Stimulated activated effector memory CD8-positive, alpha-beta T cell treated with anti-CD3 and anti-CD28 coated beads, Interleukin-12 subunit alpha, Interleukin-12 subunit beta, amount 100 ng/mL, for 72 hours (primary cell): ENCODE measurements around the gene FAM149A.
A peak's percentile ranks its signal among the peaks of the same experiment; 100 is the strongest.

Experiments
- ATAC-seq: fragments of 150-1000 bp; cut with Tn5 transposase; 2 replicates; pipeline ENCODE4 v1.10.0; 2021
- DNase-seq, 2 donors: peaks; one replicate each; pipeline ENCODE4 v3.0.0; 2021 to 2022; ENCODE audit warnings: low spot score in 2 of 2
- H3K27ac Mint-ChIP-seq: one replicate; pipeline ENCODE4 v1.8.0; 2022; ENCODE audit warnings: mild to moderate bottlenecking, mixed read lengths
- H3K36me3 Mint-ChIP-seq: one replicate; pipeline ENCODE4 v1.8.0; 2022; ENCODE audit warnings: mild to moderate bottlenecking, mixed read lengths
- H3K4me1 Mint-ChIP-seq: one replicate; pipeline ENCODE4 v1.8.0; 2022; ENCODE audit warnings: mixed read lengths
- H3K4me3 Mint-ChIP-seq: one replicate; pipeline ENCODE4 v1.8.0; 2022; ENCODE audit warnings: mild to moderate bottlenecking, mixed read lengths
- H3K9me3 Mint-ChIP-seq: one replicate; pipeline ENCODE4 v1.8.0; 2022; ENCODE audit warnings: mixed read lengths

FAM149A gene

DNA sequence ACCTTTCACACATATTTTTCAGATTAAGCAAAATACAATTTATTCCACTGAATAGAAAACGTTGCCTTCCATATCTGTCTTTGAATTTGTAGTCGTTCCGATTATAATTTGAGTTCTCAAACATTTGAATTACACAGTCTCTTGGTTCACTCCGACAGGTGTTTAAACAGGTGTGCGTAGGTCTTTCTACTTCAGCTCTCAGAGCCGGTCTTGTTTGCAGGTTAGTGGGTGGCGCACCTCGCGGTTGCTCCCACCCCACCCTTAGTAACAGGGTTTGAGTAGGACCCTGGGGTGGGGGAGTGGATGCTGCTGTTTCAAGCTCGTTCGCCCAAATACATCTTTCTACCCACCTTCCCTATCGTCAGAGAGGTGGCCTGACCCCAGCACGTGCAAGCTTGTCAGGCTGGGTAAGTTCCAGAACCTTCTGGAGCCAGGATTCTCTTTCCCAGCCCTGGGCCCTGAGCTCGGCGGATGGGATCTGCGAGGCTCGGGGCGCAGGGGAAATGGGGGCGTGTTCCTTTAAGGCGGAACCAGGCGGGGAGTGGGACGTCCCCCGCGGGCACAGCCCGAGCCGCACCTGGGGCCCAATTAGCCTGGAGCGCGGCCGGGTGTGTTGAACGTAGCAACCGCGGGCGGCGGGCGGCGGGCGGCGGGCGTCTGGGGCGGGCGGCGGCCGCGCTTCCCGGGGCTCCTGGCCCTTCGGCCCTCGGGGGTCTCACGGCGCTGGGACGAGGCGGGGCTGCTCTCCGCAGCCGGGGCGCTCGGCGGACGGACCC lies at the start of gene FAM149A:
Gene FAM149A (plus strand): TSS at position 591 of the 776 bp plus-strand sequence.
- DNase-seq, result peak in 1 of 2 donors; percentile 14
- no peak within 1 kb of the TSS for H3K27ac Mint-ChIP-seq

DNA sequence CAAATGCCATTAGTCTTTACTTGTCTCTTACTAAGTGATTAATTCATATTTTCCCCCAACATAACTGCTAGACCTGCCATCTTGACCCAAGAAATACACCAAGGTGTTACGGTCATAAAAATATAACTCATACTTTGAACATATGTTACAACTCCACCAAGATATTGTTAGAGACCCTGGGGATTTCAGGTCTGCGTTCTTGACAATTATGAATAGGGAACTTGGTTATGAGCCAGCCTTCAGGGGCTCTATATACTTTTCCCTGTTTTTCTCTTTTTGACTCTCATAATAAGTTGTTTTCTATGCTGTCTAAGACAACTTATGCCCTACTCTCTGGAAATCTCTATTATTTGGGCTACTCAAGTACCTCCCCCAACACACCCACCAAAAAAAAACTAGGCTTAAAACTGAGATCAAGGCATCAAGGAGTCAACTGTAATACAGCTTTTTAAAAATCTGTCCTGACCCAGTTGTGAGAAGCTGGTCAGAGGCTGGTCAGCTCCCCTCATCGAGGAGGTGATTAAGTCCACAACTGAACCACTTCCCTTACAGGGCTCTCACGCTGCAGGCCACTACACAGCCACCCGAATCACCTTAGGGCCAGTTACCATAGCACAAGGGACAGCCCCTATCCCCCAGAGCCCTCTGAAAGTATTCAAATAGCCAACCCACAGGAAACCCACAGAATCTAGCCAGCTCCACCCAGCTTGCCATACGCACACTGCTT lies 46.1 kb upstream of the FAM149A start:
- no peak for DNase-seq
- peaks cover 3% of the 10 kb centered on the region for H3K9me3 Mint-ChIP-seq
- no peaks in the 10 kb centered on the region for H3K36me3 Mint-ChIP-seq
- ATAC-seq, result peak; percentile 90
- H3K4me3 Mint-ChIP-seq, result no peak overlapping the region
- peaks cover 13% of the 10 kb centered on the region for H3K4me1 Mint-ChIP-seq
- H3K27ac Mint-ChIP-seq, result no peak overlapping the region

More for the DNA sequence above, at the start of gene FAM149A:
- Mint-ChIP-seq H3K9me3 (no peaks in the 10 kb centered on the region), H3K36me3 (no peaks in the 10 kb centered on the region), H3K4me3 (peak within 1 kb of the TSS; percentile 63), H3K4me1 (no peaks in the 10 kb centered on the region)
- ATAC-seq, result peak; percentile 85

DNA sequence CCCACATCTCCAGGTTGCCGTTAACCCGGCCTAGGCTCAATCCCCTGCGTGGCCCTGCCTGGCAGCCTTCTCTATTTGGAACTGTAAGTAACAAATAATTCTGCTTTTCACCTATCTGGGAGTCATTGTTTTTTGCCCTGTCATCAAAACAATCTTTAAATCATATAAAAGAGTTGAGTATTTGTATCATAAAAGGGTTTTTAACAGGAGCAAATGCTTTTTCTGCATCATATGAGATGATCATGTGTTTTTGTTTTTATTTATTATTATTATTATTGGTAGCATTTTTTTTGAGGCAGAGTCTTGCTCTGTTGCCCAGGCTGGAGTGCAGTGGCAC lies 45.6 kb upstream of the FAM149A start:
- Mint-ChIP-seq H3K9me3 (peaks cover 3% of the 10 kb centered on the region), H3K4me3 (no peak overlapping the region), H3K36me3 (no peaks in the 10 kb centered on the region), H3K4me1 (peaks cover 13% of the 10 kb centered on the region), H3K27ac (no peak overlapping the region)
- ATAC-seq, result no peak
- DNase-seq, result no peak

DNA sequence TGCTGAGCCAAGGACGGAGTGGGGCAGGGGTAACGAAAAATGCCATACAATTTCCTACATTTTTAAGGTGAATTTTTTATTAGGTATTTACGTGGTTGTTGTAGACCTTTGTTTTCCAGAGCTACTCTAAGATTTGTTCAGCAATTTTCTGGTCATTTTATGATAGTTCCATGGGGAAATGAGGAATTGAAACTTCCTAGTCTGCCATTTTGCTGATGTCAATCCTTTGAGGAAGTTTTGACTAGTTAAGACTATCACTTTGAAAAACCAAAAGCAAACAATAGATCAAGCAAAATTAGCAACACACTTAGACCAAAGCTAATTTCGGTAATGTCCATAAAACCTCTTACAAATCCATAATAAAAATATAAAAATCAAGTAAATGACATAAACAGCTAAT lies 42.6 kb upstream of the FAM149A start:
- H3K27ac Mint-ChIP-seq, result no peak overlapping the region
- peaks cover 3% of the 10 kb centered on the region for H3K9me3 Mint-ChIP-seq
- H3K4me1 Mint-ChIP-seq, result peaks cover 13% of the 10 kb centered on the region
- no peak for ATAC-seq
- H3K36me3 Mint-ChIP-seq, result no peaks in the 10 kb centered on the region
- H3K4me3 Mint-ChIP-seq, result no peak overlapping the region
- DNase-seq, result no peak

DNA sequence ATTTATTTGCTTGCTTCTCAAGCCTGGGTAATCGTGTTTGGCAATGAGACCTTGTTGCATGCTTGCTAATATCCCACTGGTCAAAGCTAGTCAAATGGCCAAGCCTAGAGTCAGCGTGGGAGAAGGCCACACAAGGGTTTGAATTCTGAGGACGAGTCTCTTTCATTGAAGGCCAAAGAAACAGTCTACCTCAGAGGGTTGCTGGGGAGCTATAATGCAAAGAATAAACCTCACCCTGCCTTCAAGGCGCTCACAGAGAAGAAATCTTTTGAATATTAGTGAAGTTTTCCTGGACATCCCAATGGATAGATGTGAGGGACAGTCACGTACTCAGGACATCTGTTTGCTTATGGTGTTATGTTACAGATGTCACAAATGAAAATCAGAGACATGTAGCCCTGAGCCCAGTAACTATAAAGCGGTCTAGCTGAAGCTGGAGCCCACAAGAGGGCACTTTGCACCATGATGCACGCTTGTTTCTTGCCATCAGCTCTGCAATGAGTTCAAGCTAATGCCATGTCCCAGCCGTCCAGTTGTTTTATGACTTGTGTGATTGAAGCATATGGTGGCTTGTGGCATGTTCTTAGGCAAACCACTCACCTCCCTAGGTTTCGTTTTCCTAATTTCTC lies 36.6 kb upstream of the FAM149A start:
- no peaks in the 10 kb centered on the region for H3K36me3 Mint-ChIP-seq
- DNase-seq (peak in 1 of 2 donors; percentile 51), ATAC-seq (peak; percentile 88)
- H3K4me1 Mint-ChIP-seq, result peaks cover 17% of the 10 kb centered on the region
- H3K27ac Mint-ChIP-seq, result peak overlapping the region; percentile 35
- H3K4me3 Mint-ChIP-seq, result peak overlapping the region; percentile 55
- no peaks in the 10 kb centered on the region for H3K9me3 Mint-ChIP-seq

DNA sequence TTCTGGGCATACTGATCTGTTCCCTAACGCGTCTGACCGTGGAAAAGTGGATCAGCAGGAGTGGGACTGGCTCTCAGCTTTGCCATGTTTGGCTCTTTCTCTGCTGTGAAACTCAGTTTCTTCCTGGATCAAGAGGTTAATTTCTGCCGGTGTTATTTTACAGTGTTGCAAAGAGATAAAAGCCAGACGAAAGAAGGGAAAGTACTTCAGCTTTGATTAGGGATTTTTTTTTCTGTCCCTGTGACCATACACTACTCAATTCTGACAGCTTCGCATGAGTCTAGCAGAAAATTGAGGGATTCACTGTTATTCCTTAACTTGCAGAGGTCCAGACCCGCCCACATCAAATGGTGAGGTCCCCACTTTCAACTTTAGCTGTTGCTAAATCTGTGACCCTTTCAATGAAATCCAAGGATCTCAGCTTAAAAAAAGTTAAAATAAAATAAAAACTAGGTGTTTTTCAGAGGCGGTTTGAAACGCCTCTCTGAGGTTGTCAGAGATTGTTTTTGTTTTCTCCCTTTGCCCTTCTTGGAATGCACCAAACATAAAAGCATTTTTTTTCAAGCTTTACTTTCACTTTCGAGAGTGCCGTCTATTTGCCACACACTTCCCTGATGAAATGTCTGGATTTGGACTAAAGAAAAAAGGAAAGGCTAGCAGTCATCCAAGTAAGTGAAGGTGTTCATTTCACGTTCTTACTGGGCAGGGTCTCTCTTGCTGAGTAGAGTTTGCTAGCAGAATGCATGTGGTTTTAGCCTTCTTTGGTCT lies 35.7 kb upstream of the FAM149A start, which contains the start of gene TLR3:
Gene TLR3 (plus strand): TSS at position 576 of the 768 bp plus-strand sequence. CDS start 7,464 bp downstream, outside the sequence.
- DNase-seq (peak in 1 of 2 donors; percentile 33), ATAC-seq (peak; percentile 27)
- Mint-ChIP-seq H3K4me3 (peak within 1 kb of the TSS; percentile 55), H3K36me3 (no peaks in the 10 kb centered on the region), H3K4me1 (peaks cover 17% of the 10 kb centered on the region), H3K27ac (peak within 1 kb of the TSS; percentile 35), H3K9me3 (no peaks in the 10 kb centered on the region)

DNA sequence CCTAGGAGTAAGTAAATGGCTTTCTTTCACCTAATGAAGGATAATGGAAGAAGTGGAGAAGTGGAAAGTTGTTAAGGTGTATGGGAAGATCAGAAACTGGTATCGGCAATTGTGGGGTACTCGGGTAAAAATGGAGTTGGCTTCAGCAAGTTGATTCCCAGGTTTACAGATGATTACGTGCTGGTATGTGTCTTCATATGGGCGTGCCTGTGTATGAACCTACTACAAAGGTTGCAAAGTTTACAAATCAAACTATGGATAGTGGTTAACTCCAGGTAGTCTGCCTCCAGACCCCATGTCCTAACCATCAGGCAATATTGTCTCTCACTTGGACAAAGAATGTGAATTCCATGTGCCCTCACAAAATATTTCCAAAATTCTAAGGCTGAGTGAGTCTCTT lies 34.8 kb upstream of the FAM149A start:
- H3K27ac Mint-ChIP-seq, result peak overlapping the region; percentile 35
- peaks cover 17% of the 10 kb centered on the region for H3K4me1 Mint-ChIP-seq
- peak overlapping the region; percentile 55 for H3K4me3 Mint-ChIP-seq
- peak in 1 of 2 donors; percentile 43 for DNase-seq
- no peak for ATAC-seq
- H3K9me3 Mint-ChIP-seq, result no peaks in the 10 kb centered on the region
- H3K36me3 Mint-ChIP-seq, result no peaks in the 10 kb centered on the region

DNA sequence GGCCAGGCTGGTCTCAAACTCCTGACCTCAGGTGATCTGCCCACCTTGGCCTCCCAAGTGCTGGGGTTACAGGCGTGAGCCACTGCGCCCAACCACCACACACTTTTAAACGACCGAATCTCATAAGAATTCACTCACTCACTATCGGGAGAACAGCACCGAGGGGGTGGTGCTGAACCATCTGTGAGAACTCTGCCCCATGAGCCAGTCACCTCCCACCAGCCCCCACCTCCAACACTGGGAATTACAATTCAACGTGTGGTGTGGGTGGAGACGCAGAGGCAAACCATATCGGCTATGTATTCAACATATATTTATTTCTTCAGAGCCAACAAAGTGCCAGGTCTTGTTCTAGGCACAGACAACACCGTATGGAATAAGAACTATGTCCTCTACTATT lies 32.0 kb upstream of the FAM149A start:
- ATAC-seq (no peak), DNase-seq (peak in 1 of 2 donors; percentile 20)
- H3K36me3 Mint-ChIP-seq, result no peaks in the 10 kb centered on the region
- H3K4me3 Mint-ChIP-seq, result no peak overlapping the region
- no peak overlapping the region for H3K27ac Mint-ChIP-seq
- H3K4me1 Mint-ChIP-seq, result peaks cover 13% of the 10 kb centered on the region
- no peaks in the 10 kb centered on the region for H3K9me3 Mint-ChIP-seq

DNA sequence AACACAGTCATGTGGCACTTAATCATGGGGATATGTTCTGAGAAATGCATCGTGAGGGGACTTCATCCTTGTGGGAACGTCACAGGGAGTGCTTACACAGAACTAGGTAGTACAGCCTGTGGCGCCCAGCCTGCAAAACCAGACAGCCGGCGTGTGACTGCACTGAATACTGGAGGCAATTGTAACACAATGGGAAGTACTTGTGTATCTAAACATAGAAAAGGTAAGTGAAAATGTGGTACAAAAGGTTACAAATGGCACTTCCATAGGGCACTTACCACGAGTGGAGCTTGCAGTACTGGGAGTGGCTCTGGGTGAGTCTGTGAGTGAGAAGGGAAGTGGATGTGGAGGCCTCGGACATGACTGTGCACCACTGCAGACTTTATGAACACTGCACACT lies 30.3 kb upstream of the FAM149A start:
- DNase-seq (peak in 1 of 2 donors; percentile 38), ATAC-seq (no peak)
- Mint-ChIP-seq H3K27ac (no peak overlapping the region), H3K4me3 (no peak overlapping the region), H3K36me3 (peaks cover 7% of the 10 kb centered on the region), H3K4me1 (peaks cover 7% of the 10 kb centered on the region), H3K9me3 (no peaks in the 10 kb centered on the region)

DNA sequence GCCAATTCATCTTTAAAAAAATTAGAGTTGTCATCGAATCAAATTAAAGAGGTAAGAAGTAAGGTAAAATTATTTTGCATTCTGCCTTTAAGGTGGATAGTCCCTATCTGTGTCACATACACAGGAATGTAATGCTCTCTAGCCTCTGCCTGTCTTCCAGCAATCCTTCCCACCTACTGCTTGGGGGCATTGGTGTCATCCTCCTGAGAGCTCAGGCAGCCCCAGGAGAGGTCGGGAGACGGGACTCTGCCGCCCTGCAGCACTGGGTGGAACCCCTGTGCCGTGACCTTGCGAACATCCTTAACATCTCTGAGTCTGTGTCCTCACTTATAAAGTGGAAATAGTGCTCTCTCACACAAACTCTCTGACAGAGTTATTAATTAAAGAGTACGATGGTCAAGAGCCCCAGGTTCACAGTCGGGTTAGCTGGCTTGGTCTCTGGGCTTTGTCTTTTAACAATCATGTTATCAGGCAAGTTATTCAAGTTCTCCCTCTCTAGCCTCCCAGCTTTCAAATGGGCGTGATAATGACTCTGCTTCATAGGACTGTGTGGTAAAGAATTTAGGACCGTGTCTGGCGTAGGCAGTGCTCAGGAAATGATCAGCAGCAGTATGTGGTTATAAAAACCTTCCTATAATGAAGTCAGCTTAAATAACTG lies 25.4 kb upstream of the FAM149A start:
- DNase-seq, result no peak
- H3K4me1 Mint-ChIP-seq, result no peaks in the 10 kb centered on the region
- H3K9me3 Mint-ChIP-seq, result no peaks in the 10 kb centered on the region
- peaks cover 14% of the 10 kb centered on the region for H3K36me3 Mint-ChIP-seq
- H3K4me3 Mint-ChIP-seq, result no peak overlapping the region
- no peak for ATAC-seq
- H3K27ac Mint-ChIP-seq, result no peak overlapping the region

DNA sequence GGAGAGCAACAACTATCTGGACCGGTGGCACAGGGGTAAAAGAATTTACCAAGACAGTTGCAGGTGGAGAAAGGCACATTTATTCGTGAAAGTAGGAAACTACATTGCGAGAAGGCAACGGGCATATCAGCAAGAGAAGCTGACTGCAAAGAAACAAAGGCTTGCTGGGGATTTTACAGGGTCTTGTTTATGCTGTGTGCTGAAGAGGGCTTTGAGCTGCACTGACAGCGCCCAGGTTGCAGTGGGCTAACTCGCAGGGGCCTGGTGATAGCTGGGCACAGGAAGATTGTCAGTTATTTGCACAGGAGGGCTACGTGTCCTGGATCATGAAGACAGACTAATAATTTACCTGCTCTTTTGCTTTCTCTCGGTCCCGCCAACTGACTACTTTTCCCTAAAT lies 24.8 kb upstream of the FAM149A start:
- ATAC-seq, result no peak
- DNase-seq, result peak in 1 of 2 donors; percentile 18
- Mint-ChIP-seq H3K36me3 (peaks cover 14% of the 10 kb centered on the region), H3K9me3 (no peaks in the 10 kb centered on the region), H3K27ac (no peak overlapping the region), H3K4me1 (no peaks in the 10 kb centered on the region), H3K4me3 (no peak overlapping the region)

DNA sequence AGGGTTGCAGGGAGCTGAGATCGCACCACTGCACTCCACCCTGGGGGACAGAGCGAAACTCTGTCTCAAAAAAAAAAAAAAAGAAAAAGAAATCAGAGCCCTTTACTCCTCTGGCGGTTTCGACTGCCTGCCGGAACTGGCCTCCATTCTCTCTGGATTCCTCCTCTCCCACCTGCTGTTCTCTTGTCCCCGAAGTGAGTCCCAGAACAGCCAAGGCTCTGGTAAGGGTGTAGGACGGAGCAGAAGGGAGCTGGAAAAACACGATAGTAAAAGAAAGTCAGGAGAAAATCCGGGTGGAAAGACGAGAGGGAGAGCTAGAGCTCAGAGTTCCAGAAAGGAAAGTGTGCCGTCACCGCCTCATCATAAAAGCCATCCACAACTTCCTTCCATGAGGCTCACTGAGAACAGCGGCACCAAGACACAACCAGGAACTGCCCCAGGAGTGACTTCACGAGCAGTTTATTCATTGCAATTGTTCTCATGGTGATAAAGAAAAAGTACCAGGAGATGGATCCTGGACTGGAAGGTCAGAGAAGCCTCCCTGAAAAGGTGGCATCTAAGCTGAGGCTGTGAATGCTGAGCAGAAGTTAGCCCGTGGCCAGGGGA lies 23.2 kb upstream of the FAM149A start:
- ATAC-seq, result no peak
- H3K27ac Mint-ChIP-seq, result no peak overlapping the region
- peak in 1 of 2 donors; percentile 8 for DNase-seq
- no peaks in the 10 kb centered on the region for H3K4me1 Mint-ChIP-seq
- no peak overlapping the region for H3K4me3 Mint-ChIP-seq
- no peaks in the 10 kb centered on the region for H3K9me3 Mint-ChIP-seq
- peaks cover 14% of the 10 kb centered on the region for H3K36me3 Mint-ChIP-seq

DNA sequence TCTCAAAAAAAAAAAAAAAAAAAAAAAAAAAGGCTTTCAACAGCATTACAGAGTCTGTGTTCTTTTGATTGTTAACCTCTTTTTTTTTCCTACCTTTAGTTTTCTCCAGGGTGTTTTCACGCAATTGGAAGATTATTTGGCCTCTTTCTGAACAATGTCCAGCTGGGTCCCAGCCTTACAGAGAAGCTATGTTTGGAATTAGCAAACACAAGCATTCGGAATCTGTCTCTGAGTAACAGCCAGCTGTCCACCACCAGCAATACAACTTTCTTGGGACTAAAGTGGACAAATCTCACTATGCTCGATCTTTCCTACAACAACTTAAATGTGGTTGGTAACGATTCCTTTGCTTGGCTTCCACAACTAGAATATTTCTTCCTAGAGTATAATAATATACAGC lies 22.3 kb upstream of the FAM149A start:
- Mint-ChIP-seq H3K9me3 (no peaks in the 10 kb centered on the region), H3K4me3 (no peak overlapping the region), H3K36me3 (peaks cover 14% of the 10 kb centered on the region), H3K27ac (no peak overlapping the region), H3K4me1 (no peaks in the 10 kb centered on the region)
- ATAC-seq (no peak), DNase-seq (no peak)

DNA sequence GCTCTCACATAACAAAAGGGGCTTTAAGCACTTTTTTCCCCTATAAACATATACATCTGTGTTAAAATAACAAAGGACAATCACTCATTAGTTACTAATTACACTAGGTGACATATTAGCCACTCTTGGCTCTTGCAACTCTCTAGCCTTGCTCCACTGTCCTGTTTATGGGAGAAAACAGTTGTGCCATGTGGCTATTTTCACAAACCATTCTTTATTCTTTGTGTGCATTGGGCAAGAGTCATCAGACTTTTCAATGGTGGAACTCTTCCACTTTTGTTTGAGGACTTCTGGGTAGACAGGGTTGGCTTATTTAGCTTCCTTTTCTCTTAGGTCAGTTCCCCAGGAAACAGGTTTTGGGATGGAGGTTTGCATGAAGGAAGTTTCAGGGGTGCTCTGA lies 16.0 kb upstream of the FAM149A start:
- ATAC-seq, result no peak
- no peak for DNase-seq
- Mint-ChIP-seq H3K4me3 (no peak overlapping the region), H3K36me3 (no peaks in the 10 kb centered on the region), H3K27ac (no peak overlapping the region), H3K9me3 (no peaks in the 10 kb centered on the region), H3K4me1 (no peaks in the 10 kb centered on the region)
